GM18861 (cell line): ENCODE measurements around the gene ZFPL1.

Source experiments
- ATAC-seq: cut with Tn5 transposase; IDR thresholded peaks from one replicate; pipeline ENCODE4 v1.9.1; 2021; ENCODE audit not compliant: unreplicated experiment

Gene ZFPL1

GRCh38 chr11:65059959-65060824 is 23.8 kb upstream of the ZFPL1 start:
- no peak for ATAC-seq

- no peak for ATAC-seq
These were observed 23.1 kb upstream of the ZFPL1 start for GRCh38 chr11:65060913-65061408.

GRCh38 chr11:65063532-65063931 is 20.5 kb upstream of the ZFPL1 start:
- ATAC-seq: no peak

GRCh38 chr11:65064847-65065240 is 19.2 kb upstream of the ZFPL1 start:
- no peak for ATAC-seq

GRCh38 chr11:65065851-65066250 is 18.2 kb upstream of the ZFPL1 start:
- ATAC-seq: no peak

- no peak for ATAC-seq
These were observed 17.7 kb upstream of the ZFPL1 start for GRCh38 chr11:65066315-65066714.

- no peak for ATAC-seq
These were observed 17.2 kb upstream of the ZFPL1 start for GRCh38 chr11:65066805-65067291.

GRCh38 chr11:65067446-65067845 is 16.6 kb upstream of the ZFPL1 start:
- ATAC-seq: no peak

GRCh38 chr11:65069217-65069616 is 14.8 kb upstream of the ZFPL1 start:
- no peak for ATAC-seq

- ATAC-seq: no peak
These were observed 12.0 kb upstream of the ZFPL1 start for GRCh38 chr11:65071907-65072630.

- ATAC-seq: no peak
These were observed 11.4 kb upstream of the ZFPL1 start for GRCh38 chr11:65072631-65072966.

- no peak for ATAC-seq
These were observed 6.6 kb upstream of the ZFPL1 start for GRCh38 chr11:65077451-65077850.

GRCh38 chr11:65078151-65078550 is 5.9 kb upstream of the ZFPL1 start:
- no peak for ATAC-seq

GRCh38 chr11:65078786-65079342 is 5.2 kb upstream of the ZFPL1 start:
- no peak for ATAC-seq

GRCh38 chr11:65083134-65083833 is 738 bp upstream of the ZFPL1 start:
- ATAC-seq: peak; percentile 4

GRCh38 chr11:65084598-65085375 is 765 bp downstream of the ZFPL1 start:
- ATAC-seq: no peak

GRCh38 chr11:65085446-65085845 is 1.4 kb downstream of the ZFPL1 start:
- no peak for ATAC-seq

GRCh38 chr11:65086809-65087208 is 2.8 kb downstream of the ZFPL1 start:
- no peak for ATAC-seq

- no peak for ATAC-seq
These were observed 3.2 kb downstream of the ZFPL1 start for GRCh38 chr11:65087216-65087615.

GRCh38 chr11:65087827-65088226 is 3.8 kb downstream of the ZFPL1 start:
- no peak for ATAC-seq
